MM.1S (cell line): ENCODE results near the gene MTMR12.

ENCODE experiments used
- CTCF ChIP-seq: fragments of 300-600 bp; sonication (generic); IDR thresholded peaks from 2 replicates; pipeline ENCODE4 v1.5.1; 2016; ENCODE audit warnings: antibody characterized with exemption, low read length, mixed read lengths
- EZH2 ChIP-seq: fragments of 300-600 bp; sonication (generic); optimal IDR thresholded peaks from 2 replicates; pipeline ENCODE3; 2017; ENCODE audit warnings: low read depth, mild to moderate bottlenecking, antibody characterized with exemption, low read length, mixed read lengths
- EZH2phosphoT487 ChIP-seq: fragments of 300-600 bp; sonication (generic); IDR thresholded peaks from 2 replicates; pipeline ENCODE4 v1.6.1; 2018; ENCODE audit warnings: antibody characterized with exemption, low read length

GRCh38 chr5:32259033-32259432 is 53.7 kb downstream of the MTMR12 start:
- no peak for TF ChIP-seq CTCF
- TF ChIP-seq EZH2: no peak
- TF ChIP-seq EZH2phosphoT487: no peak
